ENCODE measurements around the gene GGA1. TPM values are rescaled to one million over a fixed set of nuclear protein-coding genes. Genes with fewer than 3 reads are reported as not detected.
A peak's percentile ranks its signal among the peaks of the same experiment; 100 is the strongest.

Gene GGA1, protein sequence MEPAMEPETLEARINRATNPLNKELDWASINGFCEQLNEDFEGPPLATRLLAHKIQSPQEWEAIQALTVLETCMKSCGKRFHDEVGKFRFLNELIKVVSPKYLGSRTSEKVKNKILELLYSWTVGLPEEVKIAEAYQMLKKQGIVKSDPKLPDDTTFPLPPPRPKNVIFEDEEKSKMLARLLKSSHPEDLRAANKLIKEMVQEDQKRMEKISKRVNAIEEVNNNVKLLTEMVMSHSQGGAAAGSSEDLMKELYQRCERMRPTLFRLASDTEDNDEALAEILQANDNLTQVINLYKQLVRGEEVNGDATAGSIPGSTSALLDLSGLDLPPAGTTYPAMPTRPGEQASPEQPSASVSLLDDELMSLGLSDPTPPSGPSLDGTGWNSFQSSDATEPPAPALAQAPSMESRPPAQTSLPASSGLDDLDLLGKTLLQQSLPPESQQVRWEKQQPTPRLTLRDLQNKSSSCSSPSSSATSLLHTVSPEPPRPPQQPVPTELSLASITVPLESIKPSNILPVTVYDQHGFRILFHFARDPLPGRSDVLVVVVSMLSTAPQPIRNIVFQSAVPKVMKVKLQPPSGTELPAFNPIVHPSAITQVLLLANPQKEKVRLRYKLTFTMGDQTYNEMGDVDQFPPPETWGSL
- 10 to 100 TPM; 57.0 to 60.9 TPM for total RNA-seq
- polyA plus RNA-seq (2013, experiment 1 of 2) = 38.2 TPM
- 50.6 TPM for polyA plus RNA-seq (2013, experiment 2 of 2)
- total RNA-seq = 52.9 to 126 (median 96.6) reads per million in 172 experiments

DNA sequence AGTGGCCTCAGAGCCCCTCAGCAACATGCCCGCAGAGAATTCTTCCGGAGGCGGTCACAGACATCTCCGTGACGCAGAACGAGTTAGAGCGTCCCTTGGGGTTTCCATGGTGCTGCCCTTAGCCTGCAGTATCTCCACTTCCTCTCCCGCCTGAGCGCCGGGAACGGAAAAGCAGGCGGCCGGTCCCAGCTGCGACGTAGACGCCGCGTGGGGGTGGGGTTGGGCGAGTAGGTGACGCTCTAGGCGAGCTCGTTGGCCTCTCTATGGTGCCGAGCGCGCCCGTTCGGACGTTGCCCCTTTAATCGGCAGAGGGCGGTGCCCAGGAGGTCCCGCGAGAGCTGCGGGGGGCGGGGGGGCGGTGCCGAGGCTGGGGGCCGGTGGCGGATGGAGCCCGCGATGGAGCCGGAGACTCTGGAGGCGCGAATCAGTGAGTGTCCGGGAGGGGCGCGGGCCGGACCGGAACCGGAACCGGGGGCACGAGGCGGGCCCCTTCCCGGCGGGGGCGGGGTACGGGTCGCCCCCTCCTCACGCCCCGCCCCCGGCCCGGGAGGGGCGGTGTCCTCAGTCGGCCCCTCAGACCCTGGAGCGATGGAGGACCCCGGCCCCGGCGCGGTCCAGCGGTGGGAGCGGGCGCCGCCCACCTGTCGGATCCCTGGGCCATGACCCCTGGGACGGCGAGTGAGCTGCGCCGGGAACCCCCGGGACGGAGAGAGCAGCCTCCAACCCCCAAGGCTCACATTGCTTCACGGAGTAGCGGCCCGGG is at the start of gene GGA1:
TSS of gene GGA1 (plus strand) at position 358 of the 763 bp plus-strand sequence. CDS start at position 385, 27 bp downstream.
- H3K9me3 ChIP-seq (ENCODE audit: control insufficient read depth in 1 of 2, insufficient read depth in 1 of 2, low read length in 2 of 2) = no peaks in the 10 kb centered on the region
- ChIA-PET POLR2A (interaction anchor here (0.5 to 5.2 kb wide), 27 partner anchors 8 to 593 kb away, joined by 3 to 78 read pairs (median 6); partner anchors contain the start of genes ANKRD54, LGALS1, LGALS2 and MAFF), CTCF (interaction anchor here (1.1 to 6.0 kb wide), 9 partner anchors 16 to 325 kb away, joined by 3 to 70 read pairs (median 13); partner anchors contain the start of genes PDXP and TRIOBP)
- Mint-ChIP-seq H3K9me3 (no peaks in the 10 kb centered on the region), H3K27ac (peak within 1 kb of the TSS; percentile 92), H3K4me3 (peak within 1 kb of the TSS; percentile 94), H3K4me1 (ENCODE audit: low read depth) (peaks cover 55% of the 10 kb centered on the region), H3K27me3 (no peaks in the 10 kb centered on the region), H3K36me3 (ENCODE audit: low read depth) (peaks cover 18% of the 10 kb centered on the region)
- peak within 1 kb of the TSS; percentile 92 for H3K4me3 ChIP-seq (ENCODE audit: low read length)
- no peaks in the 10 kb centered on the region for H3K27me3 ChIP-seq (ENCODE audit: control insufficient read depth in 1 of 2, insufficient read depth in 2 of 2, low read length in 2 of 2)
- peaks cover 75% of the 10 kb centered on the region for H3K4me1 ChIP-seq (ENCODE audit: insufficient read depth, low read length)
- DNase-seq (peak; percentile 90 to 100 (median 94)), ATAC-seq (ENCODE audit: poor library complexity) (peak; percentile 77)
- TF ChIP-seq, protein P1, sequence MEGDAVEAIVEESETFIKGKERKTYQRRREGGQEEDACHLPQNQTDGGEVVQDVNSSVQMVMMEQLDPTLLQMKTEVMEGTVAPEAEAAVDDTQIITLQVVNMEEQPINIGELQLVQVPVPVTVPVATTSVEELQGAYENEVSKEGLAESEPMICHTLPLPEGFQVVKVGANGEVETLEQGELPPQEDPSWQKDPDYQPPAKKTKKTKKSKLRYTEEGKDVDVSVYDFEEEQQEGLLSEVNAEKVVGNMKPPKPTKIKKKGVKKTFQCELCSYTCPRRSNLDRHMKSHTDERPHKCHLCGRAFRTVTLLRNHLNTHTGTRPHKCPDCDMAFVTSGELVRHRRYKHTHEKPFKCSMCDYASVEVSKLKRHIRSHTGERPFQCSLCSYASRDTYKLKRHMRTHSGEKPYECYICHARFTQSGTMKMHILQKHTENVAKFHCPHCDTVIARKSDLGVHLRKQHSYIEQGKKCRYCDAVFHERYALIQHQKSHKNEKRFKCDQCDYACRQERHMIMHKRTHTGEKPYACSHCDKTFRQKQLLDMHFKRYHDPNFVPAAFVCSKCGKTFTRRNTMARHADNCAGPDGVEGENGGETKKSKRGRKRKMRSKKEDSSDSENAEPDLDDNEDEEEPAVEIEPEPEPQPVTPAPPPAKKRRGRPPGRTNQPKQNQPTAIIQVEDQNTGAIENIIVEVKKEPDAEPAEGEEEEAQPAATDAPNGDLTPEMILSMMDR (IDR thresholded peaks at IDR 0.05) = no peak
- H3K27ac ChIP-seq (ENCODE audit: low read depth in 1 of 2, low read length in 2 of 2) = peak within 1 kb of the TSS; percentile 88 to 98
- intact Hi-C loops (cut with DNase I, micrococcal nuclease) = loop anchor here (1.0 to 5.0 kb wide), 6 partner anchors 69 to 240 kb away; partner anchors contain the start of gene EIF3L (in 1 of the 2)
- H3K36me3 ChIP-seq (ENCODE audit: insufficient read depth, low read length) = peaks cover under 1% of the 10 kb centered on the region

- Histone ChIP-seq H3K9me3 (ENCODE audit: control insufficient read depth in 1 of 2, insufficient read depth in 1 of 2, low read length in 2 of 2) (peaks cover 0 to 15% of the 10 kb centered on the region in 2 experiments), H3K27me3 (ENCODE audit: control insufficient read depth in 1 of 2, insufficient read depth in 2 of 2, low read length in 2 of 2) (peaks cover 26 to 45% of the 10 kb centered on the region in 2 experiments), H3K36me3 (ENCODE audit: insufficient read depth, low read length) (no peaks in the 10 kb centered on the region), H3K4me3 (ENCODE audit: low read length) (no peak overlapping the region), H3K4me1 (ENCODE audit: insufficient read depth, low read length) (peaks cover 21% of the 10 kb centered on the region), H3K27ac (ENCODE audit: low read depth in 1 of 2, low read length in 2 of 2) (no peak overlapping the region)
- no peaks in the 10 kb centered on the region for H3K9me3 Mint-ChIP-seq
- ChIA-PET POLR2A (interaction anchor here (0.7 kb wide), 1 partner anchor 382 kb away, joined by 3 read pairs; no protein-coding TSS in a partner anchor), CTCF (interaction anchor here (1.4 kb wide), 1 partner anchor 33 kb away, joined by 3 read pairs; no protein-coding TSS in a partner anchor)
- H3K36me3 Mint-ChIP-seq (ENCODE audit: low read depth) = no peaks in the 10 kb centered on the region
- peaks cover 69% of the 10 kb centered on the region for H3K27me3 Mint-ChIP-seq
- H3K4me3 Mint-ChIP-seq = peak overlapping the region; percentile 54
- ATAC-seq (ENCODE audit: poor library complexity) (no peak), DNase-seq (no peak)
- no peak overlapping the region for H3K27ac Mint-ChIP-seq
- TF ChIP-seq, protein P1 (IDR thresholded peaks at IDR 0.05) = no peak
- peaks cover 21% of the 10 kb centered on the region for H3K4me1 Mint-ChIP-seq (ENCODE audit: low read depth)
- intact Hi-C loops (cut with DNase I, micrococcal nuclease) = no loop called here
These were observed 49.1 kb upstream of the GGA1 start for GRCh38 chr22:37559521-37559900.
